HG02678 (cell line): ENCODE measurements around the gene GLT1D1.
A peak's percentile ranks its signal among the peaks of the same experiment; 100 is the strongest.
"Not testable (repeated sequence)": the region's sequence is repeated elsewhere in the genome, so short reads cannot be mapped to it uniquely, and the experiment has no call there.

Experiments
- ATAC-seq: cut with Tn5 transposase; IDR thresholded peaks from one replicate; pipeline ENCODE4 v1.9.1; 2021; ENCODE audit warnings: mild to moderate bottlenecking, moderate library complexity; ENCODE audit not compliant: unreplicated experiment

The GLT1D1 gene

DNA sequence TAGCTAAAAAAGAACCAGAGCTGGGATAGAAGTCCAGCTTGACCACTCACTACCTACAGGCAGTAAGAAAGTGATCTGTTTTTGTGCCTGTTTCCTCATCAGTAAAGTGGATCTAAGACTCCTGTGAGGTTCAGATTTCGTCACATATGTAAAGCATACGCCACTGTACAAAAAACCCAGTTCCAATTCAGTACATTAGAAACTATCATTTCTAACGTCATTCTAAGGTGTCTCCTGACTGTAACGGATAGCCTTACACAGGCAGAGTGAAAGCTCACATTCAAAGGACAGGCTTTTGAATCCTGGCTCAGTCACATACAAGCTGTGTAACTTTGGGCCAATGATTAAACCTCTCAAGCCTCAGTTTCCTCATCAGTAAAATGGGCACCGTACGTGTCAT, 33.0 kb upstream of the GLT1D1 start:
- ATAC-seq, result no peak

DNA sequence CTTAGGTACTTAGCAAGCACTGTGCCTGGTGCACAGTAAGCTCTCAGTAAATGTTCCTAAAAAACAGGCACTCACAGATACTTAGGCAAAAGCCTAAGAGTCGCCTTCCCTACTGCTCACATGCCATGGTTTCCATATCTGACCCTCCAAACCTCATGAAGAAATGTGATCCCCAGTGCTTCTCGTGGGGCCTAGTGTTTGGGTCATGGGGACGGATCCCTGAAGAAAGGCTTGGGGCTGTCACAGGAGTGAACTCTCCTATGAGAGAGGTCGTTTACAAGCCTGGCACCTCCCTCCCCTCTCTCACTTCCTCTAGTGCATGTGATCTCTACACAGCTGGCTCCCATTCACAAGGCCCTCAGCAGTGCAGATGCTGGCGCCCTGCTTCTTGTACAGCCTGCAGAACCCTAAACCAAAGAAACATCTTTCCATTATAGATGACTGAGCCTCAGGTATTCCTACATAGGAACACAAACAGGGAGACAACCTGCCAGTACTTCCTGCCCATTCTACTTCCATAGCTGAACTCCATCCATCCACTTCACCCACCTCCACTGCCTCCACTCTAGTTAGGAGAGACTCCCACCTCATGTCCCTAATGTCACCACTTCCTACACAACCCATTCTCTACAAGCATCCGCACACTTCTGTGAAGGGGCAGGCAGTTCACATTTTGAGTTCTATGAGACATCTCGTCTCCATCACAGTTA, 32.4 kb upstream of the GLT1D1 start:
- peak; percentile 60 for ATAC-seq

DNA sequence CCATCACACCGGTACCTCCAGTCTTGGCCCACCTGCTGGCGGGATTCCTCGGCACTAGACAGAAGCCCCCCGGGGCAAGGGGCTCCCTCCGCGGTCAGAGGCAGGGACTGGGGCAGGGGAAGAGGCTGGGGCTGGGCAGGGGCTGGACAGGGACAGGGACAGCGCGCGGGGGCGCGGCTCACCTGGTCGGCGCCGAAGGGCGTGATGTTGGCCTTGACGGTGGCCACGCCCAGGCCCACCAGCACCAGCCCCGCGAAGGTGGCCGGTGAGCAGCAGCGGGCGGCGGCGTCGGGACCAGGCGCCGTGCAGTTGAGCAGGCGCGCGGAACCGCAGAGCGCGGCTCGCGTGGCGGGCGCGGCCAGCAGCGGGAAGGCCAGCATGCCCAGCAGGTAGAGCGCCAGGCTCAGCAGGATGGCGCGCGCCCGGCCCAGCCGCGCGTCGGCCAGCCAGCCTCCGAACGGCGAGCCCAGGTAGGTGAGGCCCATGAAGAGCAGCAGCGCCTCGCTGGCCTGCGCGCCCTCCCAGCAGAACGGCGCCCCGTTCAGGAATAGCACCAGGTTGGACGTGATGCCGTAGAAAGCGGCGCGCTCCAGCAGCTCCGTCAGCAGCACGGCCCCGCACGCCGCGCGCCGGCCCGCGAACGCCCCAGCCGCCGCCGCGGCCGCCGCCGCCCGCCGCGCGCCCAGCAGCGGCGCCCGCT, 29.9 kb upstream of the GLT1D1 start:
- ATAC-seq, result peak; percentile 23

DNA sequence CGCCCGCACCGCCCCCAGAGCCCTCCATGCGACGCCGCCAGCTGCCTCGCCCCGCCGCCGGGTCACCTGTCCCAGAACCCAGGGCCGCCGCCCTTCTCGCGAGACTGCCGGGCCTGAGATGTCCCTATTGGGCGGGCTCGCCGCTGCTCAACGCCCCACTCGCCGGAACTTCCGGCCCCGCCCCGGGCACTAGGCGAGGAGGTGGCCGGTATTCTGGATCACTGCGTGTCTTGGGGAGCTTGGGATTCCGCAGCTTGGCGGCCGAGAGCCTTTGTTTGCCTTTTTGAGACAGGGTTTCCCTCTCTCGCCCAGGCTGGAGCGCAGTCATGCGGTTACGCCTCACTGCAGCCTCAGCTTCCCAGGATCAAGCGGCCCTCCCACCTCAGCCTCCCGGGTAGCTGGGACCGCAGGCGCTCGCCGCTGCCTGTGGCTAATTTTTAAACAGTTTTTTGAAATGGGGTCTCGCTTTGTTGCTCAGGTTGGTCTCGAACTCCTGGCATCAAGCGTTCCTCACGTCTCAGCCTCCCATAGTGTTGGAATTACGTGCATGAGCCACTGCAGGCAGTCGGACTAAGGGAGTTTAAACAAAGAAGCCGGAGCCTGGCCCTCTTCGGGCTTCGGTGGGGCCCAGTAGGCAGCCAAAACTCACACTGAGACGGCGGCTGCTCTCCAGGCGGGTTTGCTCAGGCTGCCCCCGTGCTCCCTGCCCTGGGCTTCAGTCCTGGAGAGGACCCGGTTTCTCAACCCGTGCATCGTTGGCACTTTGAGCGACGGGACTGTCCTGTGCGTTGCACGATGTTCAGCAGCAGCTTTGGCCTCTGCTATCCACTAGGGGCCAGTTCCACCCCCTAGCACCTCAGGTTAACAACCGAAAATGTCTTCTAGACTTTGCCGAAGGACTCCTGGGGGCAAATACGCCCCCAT, 29.1 kb upstream of the GLT1D1 start, which contains the start of gene SLC15A4:
Gene SLC15A4 (minus strand): TSS at position 43 of the 924 bp plus-strand sequence. CDS start 15 bp downstream, at position 28.
- ATAC-seq, result peak; percentile 84

DNA sequence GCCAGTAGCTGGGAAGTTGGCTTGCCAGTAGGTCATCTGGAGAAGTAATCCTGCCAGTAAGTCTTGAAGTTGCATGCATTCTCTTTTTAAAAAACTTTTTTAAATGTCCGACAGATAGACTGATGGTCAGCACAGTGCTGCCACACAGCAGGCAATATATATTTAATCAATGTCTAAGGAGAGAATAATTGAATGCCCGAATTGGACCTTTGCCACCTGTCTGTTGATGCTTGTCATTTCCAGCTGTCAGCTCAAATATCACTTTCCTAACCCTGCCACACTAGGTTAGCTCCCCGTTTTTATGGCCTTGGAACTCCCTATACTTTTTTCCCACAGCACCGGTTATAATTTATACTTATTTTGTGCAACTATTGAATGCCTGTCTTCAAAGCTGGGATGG, 27.4 kb upstream of the GLT1D1 start:
- ATAC-seq, result no peak

DNA sequence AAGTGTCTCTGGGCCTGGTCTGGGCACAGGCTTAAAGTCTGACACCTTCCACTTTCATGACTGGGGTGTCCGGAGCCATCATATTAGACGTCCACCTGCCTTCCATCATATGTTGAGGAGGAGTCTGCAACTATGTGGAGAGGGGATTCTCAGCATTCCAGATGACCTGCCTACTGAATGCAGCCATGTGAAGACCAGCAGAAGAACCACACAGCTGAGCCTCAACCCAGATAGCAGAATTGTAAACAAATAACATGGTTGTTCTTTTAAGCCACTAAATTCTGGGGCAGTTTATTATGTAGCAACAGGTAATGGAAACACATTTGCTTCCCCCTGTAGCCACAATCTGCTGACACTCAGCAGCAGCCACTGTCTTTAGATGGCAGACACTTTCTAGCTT, 25.6 kb upstream of the GLT1D1 start:
- no peak for ATAC-seq

DNA sequence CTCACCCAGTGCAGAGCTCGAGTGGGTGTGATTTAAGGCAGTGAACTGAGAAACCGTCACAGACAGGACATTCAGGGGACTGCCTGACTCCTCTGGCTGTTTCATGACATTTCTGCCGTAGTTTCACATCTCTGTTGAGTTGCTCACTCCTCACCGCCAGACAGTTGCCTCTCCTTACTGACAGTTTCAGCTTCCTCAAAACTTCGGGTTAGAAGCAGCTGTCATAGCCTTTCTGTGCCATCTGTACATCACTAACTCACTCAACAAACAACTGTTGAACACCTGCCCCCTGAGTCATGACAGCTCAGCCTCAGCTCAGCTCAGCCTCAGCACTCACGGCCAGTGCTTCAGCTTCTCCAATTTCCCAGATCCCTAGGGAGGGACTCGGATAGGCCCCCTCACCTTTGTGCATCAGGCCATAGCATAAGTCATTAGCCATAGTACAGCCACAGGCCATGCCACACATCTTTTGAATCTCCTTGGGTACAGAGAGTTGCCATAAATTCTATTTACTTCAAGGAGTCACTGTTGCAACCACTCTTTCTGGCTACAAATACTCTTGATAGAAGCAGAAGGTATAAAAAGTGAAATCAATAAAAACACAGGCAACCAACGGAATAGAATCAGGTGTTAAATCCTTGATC, 23.3 kb upstream of the GLT1D1 start:
- peak; percentile 91 for ATAC-seq

DNA sequence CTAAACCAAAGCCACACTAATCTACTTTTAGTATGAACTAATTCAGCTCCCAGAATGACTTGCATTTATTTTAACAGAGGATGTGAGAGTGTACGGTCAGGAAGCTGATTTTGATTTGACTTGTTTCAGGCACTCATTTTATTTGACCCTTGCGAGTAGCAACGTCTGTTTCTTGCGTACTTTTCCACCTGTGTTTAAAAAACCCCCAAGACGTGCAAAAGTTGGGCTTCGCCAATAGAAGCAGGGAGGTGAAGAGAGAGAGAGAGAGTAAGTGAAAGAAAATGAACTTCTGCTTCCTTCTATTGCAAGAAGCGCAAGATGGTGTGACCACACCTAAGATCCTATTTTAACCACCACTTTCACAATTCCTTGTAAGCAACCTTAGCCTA, 22.8 kb upstream of the GLT1D1 start:
- peak; percentile 38 for ATAC-seq

DNA sequence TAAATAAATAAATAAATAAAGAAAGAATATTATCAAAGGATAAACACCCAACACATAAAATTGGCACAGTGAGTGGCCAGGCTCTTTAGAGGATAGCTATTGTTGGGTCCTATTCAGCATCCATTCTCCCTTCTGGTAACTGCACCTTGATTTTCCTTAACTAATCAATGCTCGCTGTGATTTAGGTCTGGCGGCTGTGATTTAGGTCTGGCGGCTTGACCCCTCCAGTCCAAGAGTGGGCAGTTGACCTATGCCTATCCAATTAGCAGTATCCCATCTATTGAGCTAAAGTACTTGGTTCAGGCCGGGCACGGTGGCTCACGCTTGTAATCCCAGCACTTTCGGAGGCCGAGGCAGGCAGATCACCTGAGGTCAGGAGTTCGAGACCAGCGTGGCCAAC, 19.9 kb upstream of the GLT1D1 start:
- no peak for ATAC-seq

DNA sequence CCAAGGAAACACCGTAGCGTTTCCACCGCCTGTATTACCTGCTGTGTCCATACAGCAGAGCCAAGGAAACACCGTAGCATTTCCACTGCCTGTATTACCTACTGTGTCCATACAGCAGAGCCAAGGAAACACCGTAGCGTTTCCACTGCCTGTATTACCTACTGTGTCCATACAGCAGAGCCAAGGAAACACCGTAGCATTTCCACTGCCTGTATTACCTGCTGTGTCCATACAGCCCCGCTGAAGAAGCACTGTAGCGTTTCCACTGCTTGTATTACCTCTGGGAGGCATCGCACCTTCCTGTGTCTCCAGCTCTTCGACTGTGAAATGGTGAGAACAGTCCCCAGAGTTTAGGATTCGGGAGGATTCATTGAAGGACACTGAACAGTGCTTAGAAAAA, 13.4 kb upstream of the GLT1D1 start:
- ATAC-seq, result not testable (repeated sequence)

DNA sequence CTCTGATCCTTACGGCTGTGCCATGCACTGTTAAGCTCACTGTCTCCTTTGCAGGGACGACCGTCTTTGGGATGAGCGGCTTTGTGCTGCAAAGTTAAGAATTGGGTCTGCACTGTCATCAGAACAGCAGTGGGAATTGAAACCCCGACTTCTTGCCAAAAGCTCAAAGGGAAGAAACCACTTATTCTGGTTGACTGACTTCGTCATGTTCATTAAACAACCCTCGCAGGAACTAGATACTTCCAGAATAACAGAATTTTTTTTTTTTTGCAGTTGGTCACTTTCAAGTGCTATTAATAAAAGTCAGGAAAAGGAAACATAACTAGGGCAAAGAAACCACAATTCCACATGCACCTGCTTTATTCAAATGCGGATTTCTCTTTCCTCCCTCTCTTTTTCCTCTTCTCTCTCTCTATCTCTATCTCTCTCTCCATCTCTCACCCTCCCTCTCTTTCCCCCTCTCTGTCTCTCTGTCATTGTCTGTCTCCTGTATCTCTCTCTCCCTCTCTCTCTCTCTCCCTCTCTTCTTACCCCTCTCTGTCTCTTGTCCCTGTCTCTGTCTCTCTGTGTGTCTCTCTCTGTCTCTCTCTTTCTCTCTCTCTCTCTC, 12.3 kb upstream of the GLT1D1 start:
- ATAC-seq, result peak; percentile 75

DNA sequence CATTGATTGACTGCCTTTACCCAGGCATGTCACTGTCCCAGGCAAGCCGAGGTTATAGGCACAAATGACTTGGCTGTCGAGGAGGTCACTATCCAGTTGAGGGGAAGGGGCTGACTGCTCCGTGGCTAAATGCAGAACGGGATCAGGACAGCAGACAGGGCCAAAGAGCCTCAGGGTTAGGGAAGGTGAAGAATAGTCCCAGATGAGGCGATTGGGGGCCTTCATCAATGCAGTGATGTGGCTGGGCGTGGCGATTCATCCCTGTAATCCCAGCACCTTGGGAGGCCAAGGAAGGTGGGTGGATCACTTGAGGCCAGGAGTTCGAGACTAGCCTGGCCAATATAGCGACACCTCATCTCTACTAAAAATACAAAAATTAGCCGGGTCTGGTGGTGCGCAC, 10.7 kb upstream of the GLT1D1 start:
- ATAC-seq, result no peak

DNA sequence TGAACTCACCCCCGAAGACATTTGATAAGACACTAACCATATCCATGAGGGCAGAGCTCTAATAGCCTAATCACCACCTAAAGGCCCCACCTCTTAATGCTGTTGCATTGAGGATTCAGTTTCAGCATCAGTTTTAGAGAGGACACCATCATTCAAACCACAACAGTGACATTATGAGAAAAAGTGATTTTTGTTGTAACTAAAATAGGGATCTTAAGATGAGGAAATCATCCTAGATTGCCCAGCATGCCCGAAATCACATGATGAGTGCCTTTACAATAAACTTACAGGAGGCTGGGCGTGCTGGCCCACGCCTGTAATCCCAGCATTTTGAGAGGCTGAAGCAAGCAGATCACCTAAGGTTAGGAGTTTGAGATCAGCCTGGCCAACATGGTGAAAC, 9.7 kb upstream of the GLT1D1 start:
- ATAC-seq, result no peak

DNA sequence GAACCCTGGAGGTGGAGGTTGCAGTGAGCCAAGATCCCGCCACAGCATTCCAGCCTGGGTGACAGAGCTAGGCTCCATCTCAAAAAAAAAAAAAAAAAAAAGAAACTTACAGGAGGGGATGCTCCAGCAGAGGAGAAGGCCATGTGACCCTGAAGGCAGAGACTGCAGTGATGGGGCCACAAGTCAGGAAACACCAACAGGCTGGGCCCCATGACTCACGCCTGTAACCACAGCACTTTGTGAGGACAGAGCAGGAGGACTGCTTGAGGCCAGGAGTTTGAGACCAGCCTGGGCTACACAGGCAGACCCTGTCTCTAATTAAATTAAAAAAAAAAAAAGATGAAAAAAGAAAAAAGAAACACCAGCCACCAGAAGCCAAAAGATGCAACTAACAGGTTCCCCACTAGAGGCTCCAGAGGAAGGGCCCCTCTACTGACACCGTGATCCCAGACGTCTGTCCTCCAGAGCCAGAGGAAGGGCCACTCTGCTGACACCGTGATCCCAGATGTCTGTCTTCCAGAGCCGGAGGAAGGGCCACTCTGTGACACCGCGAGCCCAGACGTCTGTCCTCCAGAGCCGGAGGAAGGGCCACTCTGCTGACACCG, 9.1 kb upstream of the GLT1D1 start:
- ATAC-seq, result no peak

DNA sequence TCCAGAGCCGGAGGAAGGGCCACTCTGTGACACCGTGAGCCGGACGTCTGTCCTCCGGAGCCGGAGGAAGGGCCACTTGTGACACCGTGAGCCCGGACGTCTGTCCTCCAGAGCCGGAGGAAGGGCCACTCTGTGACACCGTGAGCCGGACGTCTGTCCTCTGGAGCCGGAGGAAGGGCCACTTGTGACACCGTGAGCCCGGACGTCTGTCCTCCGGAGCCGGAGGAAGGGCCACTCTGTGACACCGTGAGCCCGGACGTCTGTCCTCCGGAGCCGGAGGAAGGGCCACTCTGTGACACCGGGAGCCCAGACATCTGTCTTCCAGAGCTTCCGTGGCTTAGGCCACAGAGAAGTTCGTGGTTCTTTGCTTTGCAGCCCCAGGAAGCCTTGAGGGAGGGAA, 6.6 kb upstream of the GLT1D1 start:
- ATAC-seq, result not testable (repeated sequence)

DNA sequence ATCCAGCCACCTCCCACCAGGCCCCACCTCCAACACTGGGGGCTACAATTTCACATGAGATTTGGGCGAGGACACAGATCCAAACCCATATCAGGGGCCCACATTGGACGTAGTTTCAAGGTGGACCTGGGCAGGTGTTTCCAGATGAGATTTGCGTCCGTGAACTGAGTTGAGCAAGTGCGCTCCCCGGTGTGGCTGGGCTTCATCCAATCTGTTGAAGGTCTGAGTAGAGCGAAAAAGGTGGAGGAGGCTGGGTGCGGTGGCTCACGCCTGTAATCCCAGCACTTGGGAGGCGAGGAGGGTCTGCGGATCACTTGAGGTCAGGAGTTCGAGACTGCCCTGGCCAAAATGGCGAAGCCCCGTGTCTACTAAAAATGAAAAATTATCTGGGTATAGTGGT, 4.9 kb upstream of the GLT1D1 start:
- ATAC-seq, result no peak

DNA sequence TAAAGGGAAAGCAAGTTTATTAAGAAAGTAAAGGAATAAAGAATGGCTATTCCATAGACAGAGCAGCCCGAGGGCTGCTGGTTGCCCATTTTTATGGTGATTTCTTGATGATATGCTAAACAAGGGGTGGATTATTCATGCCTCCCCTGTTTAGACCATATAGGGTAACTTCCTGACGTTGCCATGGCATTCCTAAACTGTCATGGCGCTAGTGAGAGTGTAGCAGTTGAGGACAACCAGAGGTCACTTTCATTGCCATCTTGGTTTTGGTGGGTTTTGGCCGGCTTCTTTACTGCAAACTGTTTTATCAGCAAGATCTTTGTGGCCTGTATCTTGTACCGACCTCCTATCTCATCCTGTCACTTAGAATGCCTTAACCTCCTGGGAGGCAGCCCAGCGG, 3.5 kb upstream of the GLT1D1 start:
- ATAC-seq, result not testable (repeated sequence)

DNA sequence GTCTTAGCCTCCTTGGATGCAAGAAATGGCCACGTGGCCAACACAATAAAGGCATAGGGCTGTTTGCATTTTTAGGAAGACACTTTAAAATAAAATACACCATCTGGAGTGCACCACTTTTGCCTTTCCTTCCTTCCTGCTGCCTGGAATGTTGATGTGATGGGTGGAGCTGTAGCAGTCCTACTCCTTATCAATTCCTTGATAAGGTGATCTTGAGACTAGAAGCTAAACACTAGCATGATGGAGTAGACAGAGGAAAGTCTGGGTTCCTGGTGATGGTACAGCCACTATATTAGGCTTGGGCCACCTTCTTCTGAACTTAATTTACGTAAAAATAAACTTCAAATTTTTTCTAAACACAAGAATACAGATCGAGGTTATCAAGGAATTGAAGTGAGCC, 2.9 kb upstream of the GLT1D1 start:
- ATAC-seq, result no peak

DNA sequence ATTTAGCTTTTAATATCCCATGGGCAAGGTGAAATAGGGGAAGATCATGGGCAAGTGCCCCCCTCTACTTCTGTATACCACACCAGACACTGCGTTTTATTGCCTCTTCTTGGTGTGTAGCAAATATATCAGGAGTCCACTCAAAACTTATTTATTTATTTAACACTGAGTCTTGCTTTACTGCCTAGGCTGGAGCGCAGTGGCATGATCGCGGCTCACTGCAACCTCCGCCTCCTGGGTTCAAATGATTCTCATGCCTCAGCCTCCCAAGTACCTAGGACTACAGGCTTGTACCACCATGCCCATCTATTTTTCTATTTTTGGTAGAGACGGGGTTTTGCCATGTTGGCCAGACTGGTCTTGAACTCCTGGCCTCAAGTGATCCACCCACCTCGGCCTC, 1.8 kb upstream of the GLT1D1 start:
- ATAC-seq, result not testable (repeated sequence)

DNA sequence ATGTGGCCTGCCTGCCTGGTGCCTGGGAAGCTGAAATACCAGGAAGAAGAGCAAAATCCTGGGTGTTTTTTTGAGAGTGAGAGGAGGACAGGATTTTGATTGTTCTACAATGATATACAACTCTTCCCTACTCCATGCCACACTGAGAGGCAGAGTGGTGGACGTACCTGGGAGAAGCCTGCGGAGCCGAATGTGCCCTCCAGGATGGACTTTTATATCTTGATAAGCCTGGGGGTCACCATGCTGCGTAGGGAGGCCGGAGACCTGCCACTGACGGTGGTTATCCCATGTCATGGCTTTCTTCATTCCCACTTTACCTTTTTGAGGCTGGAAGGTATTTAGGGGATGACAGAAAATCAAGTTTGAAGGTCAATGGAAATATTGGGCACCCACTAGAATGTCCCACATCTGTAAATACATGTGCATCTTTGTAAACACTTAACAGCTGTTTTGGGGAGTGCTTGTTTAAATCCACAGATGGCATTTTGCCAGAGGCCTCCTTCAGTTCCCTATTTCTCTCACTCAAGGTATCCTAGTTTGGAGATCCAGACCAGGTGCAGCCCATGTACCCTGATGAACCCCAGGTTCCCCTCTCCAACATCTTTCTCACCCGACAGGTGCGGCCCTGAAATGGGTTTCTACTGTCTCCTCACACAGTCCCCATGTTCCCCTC, 1.1 kb upstream of the GLT1D1 start:
- ATAC-seq, result no peak
